RWPE1 (cell line): ENCODE measurements around the gene TRAK1.
A peak's percentile ranks its signal among the peaks of the same experiment; 100 is the strongest.

Experiments used
- CTCF ChIA-PET: fragments of 350-600 bp; sonication (Branson Sonifier 250); formaldehyde crosslinking; extraction: SDS; loops from one replicate; lab custom pipeline; 2021; lab: Yijun Ruan, JAX
- POLR2A ChIA-PET: fragments of 400-600 bp; formaldehyde crosslinking; extraction: SDS; loops from one replicate; lab custom pipeline; 2020; ENCODE audit warnings: antibody characterized with exemption; ENCODE audit not compliant: low non-redundant PET; lab: Yijun Ruan, JAX
- DNase-seq: peaks from one replicate; pipeline ENCODE4 v3.0.0; 2012; ENCODE audit warnings: low spot score
- H3K27ac ChIP-seq: fragments of 450-650 bp; 2 replicates; pipeline ENCODE4 v1.5.1; 2017
- CTCF ChIP-seq: fragments of 450-650 bp; conservative IDR thresholded peaks from 2 replicates; pipeline ENCODE4 v1.5.1; 2017; ENCODE audit warnings: low read depth, mild to moderate bottlenecking

TRAK1 gene

GRCh38 chr3:42194943-42195510 is 103.9 kb downstream of the TRAK1 start:
- no peak overlapping the region for H3K27ac ChIP-seq
- DNase-seq, result no peak
- TF ChIP-seq CTCF, result no peak
- POLR2A ChIA-PET, result no interaction called here
- CTCF ChIA-PET, result interaction anchor here (0.5 kb wide), 1 partner anchor 513 kb away, joined by 3 read pairs; no protein-coding TSS in a partner anchor

- no peak for TF ChIP-seq CTCF
- H3K27ac ChIP-seq, result peak overlapping the region; percentile 55
- ChIA-PET CTCF (interaction anchor here (0.5 kb wide), 1 partner anchor 514 kb away, joined by 3 read pairs; no protein-coding TSS in a partner anchor), POLR2A (no interaction called here)
- no peak for DNase-seq
Measured at GRCh38 chr3:42195879-42196330, 104.7 kb downstream of the TRAK1 start.

GRCh38 chr3:42198709-42199108 is 107.6 kb downstream of the TRAK1 start:
- no peak overlapping the region for H3K27ac ChIP-seq
- DNase-seq, result no peak
- no peak for TF ChIP-seq CTCF
- POLR2A ChIA-PET, result no interaction called here
- CTCF ChIA-PET, result no interaction called here

GRCh38 chr3:42202217-42202865 is 111.2 kb downstream of the TRAK1 start:
- H3K27ac ChIP-seq, result no peak overlapping the region
- no peak for TF ChIP-seq CTCF
- CTCF ChIA-PET, result interaction anchor here (0.7 kb wide), 1 partner anchor 89 kb away, joined by 3 read pairs; no protein-coding TSS in a partner anchor
- POLR2A ChIA-PET, result no interaction called here
- DNase-seq, result no peak

GRCh38 chr3:42204867-42205599 is 113.9 kb downstream of the TRAK1 start:
- H3K27ac ChIP-seq, result no peak overlapping the region
- ChIA-PET CTCF (interaction anchor here (1.3 kb wide), 1 partner anchor 14 kb away, joined by 3 read pairs; no protein-coding TSS in a partner anchor), POLR2A (no interaction called here)
- no peak for DNase-seq
- no peak for TF ChIP-seq CTCF

GRCh38 chr3:42205800-42206514 is 114.8 kb downstream of the TRAK1 start:
- CTCF ChIA-PET, result no interaction called here
- no peak for TF ChIP-seq CTCF
- no peak overlapping the region for H3K27ac ChIP-seq
- no peak for DNase-seq
- POLR2A ChIA-PET, result no interaction called here
